Amygdala (tissue), 56 donors: ENCODE measurements around the gene KRT33A.
"Not testable (repeated sequence)": the region's sequence is repeated elsewhere in the genome, so short reads cannot be mapped to it uniquely, and the experiment has no call there.

Experiments
- DNase-seq, 56 donors: peaks; one replicate each; lab custom pipeline; 2025; lab: John Stamatoyannopoulos, UW

The KRT33A gene

DNA sequence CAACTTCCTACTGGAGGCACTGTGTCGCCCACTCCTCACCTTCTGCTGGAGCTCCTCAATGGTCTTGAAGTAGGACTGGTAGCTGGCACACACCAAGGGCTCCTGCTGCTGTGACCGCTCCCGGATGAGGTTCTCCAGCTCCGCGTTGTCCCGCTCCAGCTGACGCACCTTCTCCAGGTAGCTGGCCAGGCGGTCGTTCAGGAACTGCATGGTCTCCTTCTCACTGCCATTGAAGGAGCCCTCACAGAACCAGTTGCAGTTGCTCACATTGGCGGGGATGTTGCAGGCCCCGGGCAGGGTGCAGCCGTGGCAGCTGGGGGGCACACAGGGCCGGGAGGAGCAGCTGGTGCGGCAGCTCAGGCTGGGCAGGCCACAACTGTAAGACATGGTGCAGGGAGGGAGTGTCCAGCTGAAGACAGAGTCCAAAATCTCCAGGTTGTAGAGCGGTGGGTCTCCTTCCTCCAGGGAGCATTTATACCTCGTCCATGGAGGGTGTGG lies at the start of gene KRT33A:
TSS of gene KRT33A (minus strand) at position 448 of the 498 bp plus-strand sequence. CDS start at position 387, 61 bp downstream.
- not testable (repeated sequence) for DNase-seq

DNA sequence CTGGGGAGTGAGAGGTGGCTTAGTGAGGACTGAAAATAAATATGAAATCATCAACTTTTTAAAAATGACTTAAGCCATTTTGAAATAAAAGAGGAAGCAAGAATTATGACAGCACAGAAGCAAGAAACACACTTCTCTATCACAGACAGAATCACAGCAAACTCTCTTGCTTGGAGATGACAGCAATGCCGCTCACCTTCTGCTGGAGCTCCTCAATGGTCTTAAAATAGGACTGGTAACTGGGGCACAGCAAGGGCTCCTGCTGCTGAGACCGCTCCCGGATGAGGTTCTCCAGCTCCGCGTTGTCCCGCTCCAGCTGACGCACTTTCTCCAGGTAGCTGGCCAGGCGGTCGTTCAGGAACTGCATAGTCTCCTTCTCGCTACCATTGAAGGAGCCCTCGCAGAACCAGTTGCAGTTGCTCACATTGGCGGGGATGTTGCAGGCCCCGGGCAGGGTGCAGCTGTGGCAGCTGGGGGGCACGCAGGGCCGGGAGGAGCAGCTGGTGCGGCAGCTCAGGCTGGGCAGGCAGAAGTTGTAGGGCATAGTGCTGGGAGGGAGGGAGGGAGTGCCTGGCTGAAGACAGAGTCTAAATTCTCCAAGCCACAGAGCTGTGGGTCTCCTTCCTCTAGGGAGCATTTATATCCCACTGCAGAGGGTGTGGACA lies 46.5 kb upstream of the KRT33A start, which contains the start of gene KRT31:
TSS of gene KRT31 (minus strand) at position 613 of the 665 bp plus-strand sequence. CDS start at position 544, 69 bp downstream.
- no peak for DNase-seq

DNA sequence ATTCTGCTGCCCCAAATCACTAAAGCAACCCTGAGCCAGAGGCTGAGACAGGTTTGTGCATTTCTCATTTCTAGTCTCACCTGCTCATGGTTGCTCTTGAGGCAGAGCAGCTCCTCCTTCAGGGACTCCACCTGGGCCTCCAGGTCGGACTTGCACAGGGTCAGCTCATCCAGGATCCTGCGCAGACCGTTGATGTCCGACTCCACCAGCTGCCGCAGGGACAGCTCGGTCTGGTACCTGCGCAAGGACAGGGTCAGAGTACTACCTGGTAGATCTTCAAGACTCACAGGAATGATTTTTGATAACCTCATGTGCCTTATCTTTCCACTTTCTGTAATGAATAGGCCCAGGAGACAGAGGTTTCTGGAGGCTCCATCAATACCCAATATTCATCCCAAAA lies 45.7 kb upstream of the KRT33A start:
- DNase-seq, result no peak

DNA sequence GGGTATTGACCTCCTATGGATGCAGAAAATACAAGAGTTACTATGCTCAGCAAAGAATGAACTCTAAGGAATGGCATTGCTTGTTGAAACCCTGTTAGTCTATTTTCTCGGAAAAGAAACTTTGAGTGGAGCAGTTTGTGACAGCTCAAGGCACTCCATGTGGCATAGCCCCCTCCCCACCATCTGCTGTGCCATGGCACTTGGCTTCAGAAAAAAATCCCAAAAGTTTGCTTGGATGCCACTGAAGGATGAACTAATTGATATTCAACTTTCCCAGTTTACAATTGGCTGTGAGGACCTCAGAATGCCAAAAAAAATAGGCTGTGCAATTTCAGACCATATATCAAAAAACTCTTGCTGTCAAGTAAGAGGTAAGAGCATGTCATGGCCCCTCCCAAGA lies 45.0 kb upstream of the KRT33A start:
- DNase-seq, result no peak

DNA sequence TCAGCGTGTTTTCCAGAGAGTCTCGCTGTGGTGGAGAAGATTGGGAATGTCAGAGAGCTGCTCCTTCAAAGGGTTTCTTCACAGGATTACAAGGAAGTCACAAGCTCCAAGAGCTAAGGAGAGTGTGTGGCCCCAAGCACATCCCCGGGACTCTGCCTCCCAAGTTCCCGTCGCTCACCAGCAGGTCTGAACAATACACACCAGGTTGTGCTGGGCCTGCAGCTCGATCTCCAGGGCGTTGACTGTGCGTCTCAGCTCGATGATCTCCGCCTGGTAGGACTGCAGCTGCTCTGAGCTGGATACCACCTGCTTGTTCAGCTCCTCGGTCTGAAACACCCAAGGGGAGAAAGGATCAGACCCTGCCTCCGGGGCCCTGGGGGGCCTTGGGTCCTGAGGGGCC lies 44.4 kb upstream of the KRT33A start:
- DNase-seq, result not testable (repeated sequence)

DNA sequence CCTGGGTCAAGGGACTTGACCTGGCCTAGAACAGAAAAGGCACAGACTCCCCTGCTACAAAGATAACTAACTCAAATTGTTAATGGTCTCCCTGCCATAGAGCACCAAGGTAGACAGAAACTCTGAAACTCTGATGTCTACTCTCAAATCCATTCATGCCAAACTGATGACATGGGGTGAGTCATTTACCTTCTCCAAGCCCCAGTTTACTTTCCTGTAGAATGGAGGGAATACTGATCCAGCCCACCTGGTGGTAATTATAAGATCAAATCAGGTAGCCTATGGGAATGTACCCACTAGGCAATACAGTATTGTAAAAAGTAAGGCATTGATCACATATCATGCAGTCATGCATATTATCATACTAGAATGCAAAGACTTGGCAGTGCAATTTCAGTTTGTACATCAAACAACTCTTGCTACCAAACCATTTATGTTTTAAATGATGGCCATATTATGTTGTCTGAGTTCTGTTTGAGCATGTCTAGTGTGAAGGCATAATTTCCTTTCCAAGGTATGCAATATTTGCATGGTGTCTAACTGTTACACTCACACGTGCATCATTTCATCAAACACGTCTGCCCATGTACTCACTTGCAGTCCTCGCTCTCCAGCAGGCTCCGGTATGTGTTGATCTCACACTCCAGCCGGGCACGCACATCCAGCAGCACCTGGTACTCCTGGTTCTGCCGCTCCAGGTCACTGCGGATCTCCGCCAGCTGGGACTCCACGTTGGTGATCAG lies 43.8 kb upstream of the KRT33A start:
- no peak for DNase-seq

DNA sequence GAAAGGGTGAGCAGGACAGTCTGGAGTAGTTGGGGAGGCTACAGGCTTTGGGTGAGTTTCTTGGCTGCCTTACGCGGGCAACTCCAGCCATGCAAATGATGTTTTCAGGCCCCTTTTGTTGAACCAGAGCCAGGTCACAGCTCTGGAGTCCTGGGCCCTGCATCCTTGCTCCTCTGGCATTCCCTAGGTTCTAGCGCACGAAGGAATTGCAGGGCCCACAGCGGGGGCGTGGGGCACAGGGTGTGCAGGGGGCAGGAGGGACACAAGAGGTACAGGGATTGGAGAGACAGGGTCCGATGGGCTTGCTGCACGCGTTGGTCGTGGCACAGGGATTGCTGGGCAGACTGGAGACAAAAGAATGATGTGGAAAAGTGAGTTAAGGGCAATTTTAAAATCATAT lies 43.2 kb upstream of the KRT33A start:
- no peak for DNase-seq

DNA sequence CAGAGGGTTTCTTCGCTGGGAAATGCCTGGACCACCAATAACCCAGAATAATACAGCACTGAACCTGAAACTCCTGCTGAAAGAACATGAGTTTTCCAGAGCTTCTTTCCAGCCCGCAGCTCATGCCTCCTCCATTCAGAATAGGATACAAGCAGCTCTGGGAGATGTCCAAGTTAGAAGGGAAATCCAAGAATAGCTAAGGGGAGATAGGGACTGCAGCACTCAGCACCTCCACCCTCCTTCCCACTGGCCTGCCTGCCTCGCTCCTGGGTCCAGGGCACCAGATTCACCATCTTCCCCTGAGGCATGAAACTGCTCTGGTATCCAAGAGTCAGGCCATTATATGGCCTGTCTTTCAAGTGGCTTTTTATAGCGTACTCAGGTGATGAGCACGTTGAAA lies 42.7 kb upstream of the KRT33A start:
- no peak for DNase-seq

DNA sequence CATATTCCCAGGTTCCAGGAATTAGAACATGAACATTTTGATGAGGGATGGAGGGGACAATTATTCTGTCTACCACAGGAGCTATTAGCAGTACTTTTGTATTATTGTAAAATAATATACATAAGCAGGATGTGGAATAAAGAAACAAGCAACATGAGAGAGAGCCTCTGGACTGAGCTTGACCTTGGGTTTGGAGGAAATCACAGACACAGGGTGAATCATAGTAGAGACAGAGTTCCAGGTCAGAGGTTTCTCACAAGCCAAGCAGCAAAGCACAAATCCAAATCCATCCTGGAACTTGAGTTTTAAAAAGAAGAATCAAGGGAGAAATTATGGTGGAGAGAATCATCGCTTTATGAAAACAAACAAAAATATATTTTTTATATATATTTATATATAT lies 41.6 kb upstream of the KRT33A start:
- no peak for DNase-seq

DNA sequence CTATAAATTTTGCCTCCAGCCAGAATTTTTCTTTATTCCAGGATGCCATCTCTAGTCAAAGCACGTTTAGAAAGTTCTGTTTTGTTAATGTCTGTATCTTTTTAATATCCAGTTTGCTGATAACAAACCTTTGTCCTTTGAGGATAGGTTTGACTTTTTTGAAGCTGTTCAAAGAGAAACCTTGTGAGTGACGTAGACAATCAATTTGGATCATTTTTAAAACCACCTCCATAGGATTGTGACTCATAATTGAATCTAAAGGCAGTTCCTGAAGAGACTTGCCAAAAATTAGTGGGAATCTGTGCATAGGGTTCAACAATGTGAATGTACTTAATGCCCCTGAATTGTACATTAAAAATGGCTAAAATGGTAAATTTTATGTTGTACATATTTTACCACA lies 40.9 kb upstream of the KRT33A start:
- no peak for DNase-seq

DNA sequence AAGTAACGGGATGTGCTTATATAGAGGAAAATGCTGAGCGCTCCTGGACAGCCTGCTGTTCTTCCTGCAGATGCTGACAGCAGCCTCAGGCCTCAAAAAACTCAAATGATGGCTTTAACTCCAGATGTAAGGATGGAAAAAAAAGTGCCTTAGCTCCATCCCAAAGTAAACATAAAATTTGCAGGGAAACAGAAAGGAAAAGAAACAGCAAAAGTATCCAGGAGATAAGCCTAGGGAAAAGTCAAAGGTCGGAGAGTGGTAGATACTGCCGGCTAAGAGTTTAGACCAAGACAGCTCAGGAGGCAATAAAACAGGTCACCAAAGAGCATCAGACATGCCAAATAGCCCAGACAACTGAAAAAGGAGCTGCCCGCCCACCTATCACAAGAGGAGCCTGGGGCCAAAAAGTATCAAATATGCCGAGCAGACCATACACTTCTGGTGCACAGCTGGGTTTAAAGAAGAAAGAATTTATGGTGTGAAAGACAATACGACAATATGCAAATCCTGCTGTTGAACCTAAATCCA lies 39.8 kb upstream of the KRT33A start:
- DNase-seq, result no peak

DNA sequence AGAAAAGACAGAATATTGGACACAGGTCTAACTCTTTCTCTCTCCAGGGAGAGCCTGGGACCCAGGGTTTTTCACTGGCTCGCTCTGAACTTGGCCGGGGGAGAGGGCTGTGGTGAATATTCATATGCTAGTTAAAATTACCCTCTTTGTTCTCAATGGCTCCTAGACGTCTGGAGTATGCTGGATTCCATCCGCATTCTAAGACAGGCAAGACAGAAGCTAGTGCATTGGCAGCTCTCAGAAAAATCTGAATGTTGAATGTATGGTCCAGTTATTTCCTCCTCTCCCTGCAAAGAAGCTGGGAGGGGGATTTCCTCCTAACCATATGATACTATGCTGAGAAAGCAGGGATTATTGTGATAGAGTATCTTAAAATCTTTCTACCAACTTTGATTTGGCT lies 37.0 kb upstream of the KRT33A start:
- no peak for DNase-seq

DNA sequence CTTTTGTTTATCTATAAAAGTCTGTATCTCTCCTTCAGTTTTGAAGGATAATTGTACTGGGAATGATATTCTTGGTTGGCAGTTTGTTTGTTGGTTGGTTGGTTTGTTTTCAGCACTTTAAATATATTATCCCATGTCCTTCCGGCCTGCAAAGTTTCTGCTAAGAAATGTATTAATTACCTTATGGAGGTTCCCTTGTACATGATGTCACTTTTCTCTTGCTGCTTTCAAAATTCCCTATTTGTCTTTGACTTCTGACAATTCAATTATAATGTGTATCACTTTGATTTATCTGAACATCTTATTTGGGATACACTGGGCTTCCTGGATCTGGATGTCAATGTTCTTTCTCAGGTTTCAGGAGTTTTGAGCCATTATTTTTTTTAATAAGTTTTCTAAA lies 35.6 kb upstream of the KRT33A start:
- DNase-seq, result no peak

DNA sequence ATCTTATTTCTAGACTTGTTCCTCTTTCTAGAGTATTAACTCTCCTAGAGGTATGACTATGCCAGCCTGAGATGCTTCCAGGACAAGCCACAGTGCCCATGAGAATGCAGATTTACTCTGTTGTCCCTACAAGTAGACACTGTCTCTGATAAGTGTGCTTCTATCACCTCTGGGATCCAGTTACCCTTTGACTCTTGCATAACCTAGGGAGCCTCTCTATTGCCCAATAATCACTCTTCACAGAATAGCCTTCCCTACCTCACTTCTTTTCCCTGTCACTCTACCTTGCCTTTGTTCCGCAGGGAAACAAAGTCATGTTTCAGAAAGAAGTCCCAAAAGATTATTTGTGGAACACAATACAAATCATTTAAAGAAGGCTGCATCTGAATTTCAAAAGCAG lies 33.1 kb upstream of the KRT33A start:
- DNase-seq, result no peak

DNA sequence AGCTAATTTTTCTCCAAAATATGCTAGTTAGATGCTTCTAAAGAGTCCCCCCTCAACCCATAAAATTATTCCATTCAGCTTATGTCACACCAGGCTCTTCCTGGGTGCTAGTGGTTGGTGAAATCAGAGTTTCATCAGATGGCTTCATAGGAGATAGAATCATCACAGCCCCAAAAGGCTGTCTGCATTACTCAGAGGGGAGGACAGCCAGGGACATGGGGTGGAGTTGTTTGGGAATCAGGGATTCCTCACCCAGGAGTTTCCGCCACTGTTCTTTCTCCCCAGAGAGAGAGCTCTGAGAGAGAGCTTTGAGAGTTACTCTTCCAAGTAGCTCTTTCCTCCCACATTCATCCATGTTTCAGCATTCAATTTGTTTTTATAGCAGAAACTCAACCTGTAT lies 31.8 kb upstream of the KRT33A start:
- no peak for DNase-seq

DNA sequence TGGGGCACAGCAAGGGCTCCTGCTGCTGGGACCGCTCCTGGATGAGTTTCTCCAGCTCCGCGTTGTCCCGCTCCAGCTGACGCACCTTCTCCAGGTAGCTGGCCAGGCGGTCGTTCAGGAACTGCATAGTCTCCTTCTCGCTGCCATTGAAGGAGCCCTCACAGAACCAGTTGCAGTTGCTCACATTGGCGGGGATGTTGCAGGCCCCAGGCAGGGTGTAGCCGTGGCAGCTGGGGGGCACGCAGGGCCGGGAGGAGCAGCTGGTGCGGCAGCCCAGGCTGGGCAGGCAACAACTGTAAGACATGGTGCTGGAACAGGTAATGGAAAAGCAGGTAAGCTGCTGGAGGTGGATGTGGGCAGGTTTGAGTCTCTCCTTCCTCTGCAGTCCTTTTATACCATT lies 31.3 kb upstream of the KRT33A start, which contains the start of gene KRT34:
TSS of gene KRT34 (minus strand) at position 364 of the 400 bp plus-strand sequence. CDS start at position 304, 60 bp downstream.
- not testable (repeated sequence) for DNase-seq

DNA sequence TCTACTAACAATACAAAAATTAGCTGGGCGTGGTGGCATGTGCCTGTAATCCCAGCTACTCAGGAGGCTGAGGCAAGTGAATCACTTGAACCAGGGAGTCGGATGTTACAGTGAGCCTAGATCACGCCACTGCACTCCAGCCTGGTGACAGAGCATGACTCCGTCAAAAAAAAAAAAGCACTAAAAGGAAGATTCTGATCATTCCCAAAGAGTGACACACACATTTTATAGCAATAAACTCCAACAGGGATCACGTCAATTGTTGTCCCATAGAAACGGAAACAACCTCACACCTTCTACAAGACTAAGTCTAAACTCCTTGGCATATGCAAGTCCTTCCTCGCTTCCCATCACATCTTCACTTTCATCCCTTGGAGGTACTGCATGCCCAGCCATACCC lies 29.5 kb upstream of the KRT33A start:
- not testable (repeated sequence) for DNase-seq

DNA sequence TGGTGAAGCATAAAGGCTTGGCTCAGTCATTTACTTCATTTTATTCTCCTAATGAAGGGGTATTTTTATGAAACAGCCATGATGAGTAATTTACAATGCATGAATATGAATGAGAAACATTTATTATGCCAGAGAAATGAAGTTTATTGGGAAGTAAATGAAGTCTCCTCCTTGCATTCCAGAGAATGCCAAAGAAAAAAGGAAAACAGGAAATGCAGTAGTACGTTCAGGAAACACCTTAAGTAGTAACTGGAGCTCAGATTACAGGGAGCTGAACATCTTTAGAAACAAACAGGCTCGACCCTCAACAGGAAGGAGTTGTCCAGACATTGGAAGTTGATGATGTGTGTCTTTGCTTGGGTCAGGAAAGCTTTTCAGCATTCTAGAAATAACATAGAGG lies 26.9 kb upstream of the KRT33A start:
- no peak for DNase-seq

DNA sequence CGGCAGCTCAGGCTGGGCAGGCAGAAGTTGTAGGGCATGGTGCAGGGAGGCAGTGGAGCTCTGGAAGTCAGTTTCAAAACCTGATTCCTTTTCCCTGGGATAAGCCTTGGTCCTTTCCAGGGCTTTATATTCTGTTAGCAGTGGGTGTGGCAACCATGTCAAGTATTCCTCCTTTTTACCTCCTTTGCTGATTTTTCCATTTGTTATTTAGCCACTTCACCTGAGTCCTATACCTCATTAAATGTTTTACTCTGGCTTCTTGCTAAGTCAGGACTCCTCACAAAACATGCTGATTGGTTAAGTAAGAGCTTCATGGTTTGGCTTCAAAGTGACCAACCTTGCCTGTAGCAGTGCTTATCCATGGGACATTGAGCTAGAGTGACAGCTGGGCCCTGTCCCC lies 19.1 kb upstream of the KRT33A start, which contains the start of gene KRT33B:
TSS of gene KRT33B (minus strand) at position 101 of the 400 bp plus-strand sequence. CDS start at position 38, 63 bp downstream.
- no peak for DNase-seq

DNA sequence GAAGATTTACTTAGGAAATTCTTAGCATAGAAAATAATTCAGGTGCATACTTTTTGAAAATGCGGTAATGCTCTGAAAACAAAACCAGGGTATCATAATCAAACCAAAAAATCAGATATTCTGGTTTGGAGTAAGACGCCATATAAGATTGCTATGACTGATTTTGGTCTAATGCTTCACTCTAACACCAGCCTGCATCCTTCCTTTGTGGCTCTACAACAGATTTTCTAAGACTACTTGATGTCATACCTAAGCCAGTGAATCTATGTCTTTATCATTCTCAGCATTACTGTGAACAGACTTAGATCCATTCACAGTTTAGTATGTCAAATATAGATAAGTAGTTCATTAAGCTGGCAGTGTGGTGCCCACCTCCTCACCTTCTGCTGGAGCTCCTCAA lies 18.4 kb upstream of the KRT33A start:
- no peak for DNase-seq

DNA sequence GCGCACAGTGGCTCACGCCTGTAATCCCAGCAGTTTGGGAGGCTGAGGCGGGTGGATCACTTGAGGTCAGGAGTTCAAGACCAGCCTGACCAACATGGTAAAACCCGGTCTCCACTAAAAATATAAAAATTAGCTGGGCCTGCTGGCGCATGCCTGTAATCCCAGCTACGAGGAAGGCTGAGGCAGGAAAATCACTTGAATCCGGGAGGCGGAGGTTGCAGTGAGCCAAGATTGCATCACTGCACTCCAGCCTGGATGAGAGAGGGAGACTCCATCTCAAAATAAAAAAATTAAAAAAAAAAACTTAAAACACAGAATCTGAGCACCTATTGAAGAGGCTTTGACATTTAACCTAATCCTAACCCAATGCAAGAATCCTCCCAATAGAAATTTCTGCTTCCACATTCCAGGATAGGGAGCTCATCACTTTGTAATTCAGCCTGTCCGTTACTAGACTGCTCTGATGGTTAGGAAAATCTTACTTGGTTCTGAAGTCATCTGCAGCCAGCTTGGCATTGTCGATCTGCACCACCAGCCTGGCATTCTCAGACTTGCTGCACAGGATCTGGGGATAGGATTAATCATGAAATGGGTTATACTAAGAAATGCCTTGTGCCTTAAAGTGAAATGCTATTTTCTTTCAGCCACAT lies 16.9 kb upstream of the KRT33A start:
- DNase-seq, result no peak
